DMS153 treated with DMSO at 0.1 percent for 48 hours (cell line): ENCODE results near the gene SCN1B.
"Not testable (repeated sequence)": the region's sequence is repeated elsewhere in the genome, so short reads cannot be mapped to it uniquely, and the experiment has no call there.

Source experiments
- DNase-seq: peaks from one replicate; lab custom pipeline; 2025; ENCODE audit not compliant: unreplicated experiment; lab: John Stamatoyannopoulos, UW

SCN1B gene

GRCh38 chr19:35034588-35035382 is 4.5 kb downstream of the SCN1B start:
- no peak for DNase-seq

- DNase-seq: no peak
Observed at GRCh38 chr19:35037716-35038622, 7.7 kb downstream of the SCN1B start.

- no peak for DNase-seq
Observed at GRCh38 chr19:35038623-35039512, 8.6 kb downstream of the SCN1B start.

GRCh38 chr19:35039881-35040825 is 9.9 kb downstream of the SCN1B start:
- no peak for DNase-seq

- DNase-seq: no peak
Observed at GRCh38 chr19:35040826-35041547, 10.7 kb downstream of the SCN1B start.

GRCh38 chr19:35041548-35042055 is 11.3 kb downstream of the SCN1B start, which contains the start of gene HPN:
TSS of gene HPN (plus strand) at chr19:35041721. CDS start at chr19:35042507, 786 bp downstream.
- DNase-seq: no peak

GRCh38 chr19:35042056-35042730 is 11.9 kb downstream of the SCN1B start:
- no peak for DNase-seq

- DNase-seq: no peak
Observed at GRCh38 chr19:35042954-35043604, 12.8 kb downstream of the SCN1B start.

- DNase-seq: no peak
Observed at GRCh38 chr19:35043906-35044305, 13.6 kb downstream of the SCN1B start.

GRCh38 chr19:35044317-35045117 is 14.2 kb downstream of the SCN1B start:
- DNase-seq: no peak

GRCh38 chr19:35045667-35046300 is 15.5 kb downstream of the SCN1B start:
- DNase-seq: no peak

- no peak for DNase-seq
Observed at GRCh38 chr19:35046461-35046860, 16.2 kb downstream of the SCN1B start.

GRCh38 chr19:35048911-35049411 is 18.7 kb downstream of the SCN1B start:
- no peak for DNase-seq

- no peak for DNase-seq
Observed at GRCh38 chr19:35049456-35049855, 19.2 kb downstream of the SCN1B start.

- DNase-seq: not testable (repeated sequence)
Observed at GRCh38 chr19:35050662-35051061, 20.4 kb downstream of the SCN1B start.

- DNase-seq: not testable (repeated sequence)
Observed at GRCh38 chr19:35051268-35051667, 21.0 kb downstream of the SCN1B start.
